ENCODE data around the gene UTS2R.

The UTS2R gene

DNA sequence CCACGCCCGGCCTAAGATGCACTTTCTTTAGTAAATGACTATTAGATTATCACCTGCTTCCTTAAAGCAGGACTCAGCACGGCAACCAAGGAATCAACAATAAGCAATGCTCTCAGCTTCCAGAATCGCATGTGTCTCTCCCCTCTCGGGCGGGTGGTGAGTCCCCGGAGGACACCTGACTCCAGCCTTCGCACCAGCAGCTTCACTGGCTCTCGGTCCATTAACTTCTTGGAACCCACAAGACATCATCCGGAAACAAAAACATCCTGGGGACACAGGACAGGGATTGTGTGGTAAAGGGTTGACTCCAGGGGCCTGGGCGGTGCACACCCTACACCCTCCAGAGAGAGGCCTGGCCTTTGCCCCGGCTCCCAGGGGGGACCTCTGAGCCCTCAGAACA lies 22.7 kb downstream of the UTS2R start:
- DNase-seq (ENCODE audit: low read depth in 1 of 2, low spot score in 1 of 2) = no peak
- Histone ChIP-seq H3K27me3 (ENCODE audit: insufficient read depth, poor library complexity, severe bottlenecking) (no peaks in the 10 kb centered on the region), H3K27ac (replicated peaks) (no peak overlapping the region), H3K4me3 (replicated peaks; ENCODE audit: insufficient read depth, low read length) (no peak overlapping the region)
- TF ChIP-seq SPI1 (IDR thresholded peaks at IDR 0.05; ENCODE audit: borderline replicate concordance, low read depth) (no peak), GABPA (IDR thresholded peaks at IDR 0.05; ENCODE audit: low read depth) (no peak), POLR2AphosphoS5 (IDR thresholded peaks at IDR 0.05; ENCODE audit: low read depth) (no peak)
- TF ChIP-seq, protein P1, sequence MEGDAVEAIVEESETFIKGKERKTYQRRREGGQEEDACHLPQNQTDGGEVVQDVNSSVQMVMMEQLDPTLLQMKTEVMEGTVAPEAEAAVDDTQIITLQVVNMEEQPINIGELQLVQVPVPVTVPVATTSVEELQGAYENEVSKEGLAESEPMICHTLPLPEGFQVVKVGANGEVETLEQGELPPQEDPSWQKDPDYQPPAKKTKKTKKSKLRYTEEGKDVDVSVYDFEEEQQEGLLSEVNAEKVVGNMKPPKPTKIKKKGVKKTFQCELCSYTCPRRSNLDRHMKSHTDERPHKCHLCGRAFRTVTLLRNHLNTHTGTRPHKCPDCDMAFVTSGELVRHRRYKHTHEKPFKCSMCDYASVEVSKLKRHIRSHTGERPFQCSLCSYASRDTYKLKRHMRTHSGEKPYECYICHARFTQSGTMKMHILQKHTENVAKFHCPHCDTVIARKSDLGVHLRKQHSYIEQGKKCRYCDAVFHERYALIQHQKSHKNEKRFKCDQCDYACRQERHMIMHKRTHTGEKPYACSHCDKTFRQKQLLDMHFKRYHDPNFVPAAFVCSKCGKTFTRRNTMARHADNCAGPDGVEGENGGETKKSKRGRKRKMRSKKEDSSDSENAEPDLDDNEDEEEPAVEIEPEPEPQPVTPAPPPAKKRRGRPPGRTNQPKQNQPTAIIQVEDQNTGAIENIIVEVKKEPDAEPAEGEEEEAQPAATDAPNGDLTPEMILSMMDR (IDR thresholded peaks at IDR 0.05; ENCODE audit: insufficient read depth, low read length) = no peak
- TF ChIP-seq, protein P2, sequence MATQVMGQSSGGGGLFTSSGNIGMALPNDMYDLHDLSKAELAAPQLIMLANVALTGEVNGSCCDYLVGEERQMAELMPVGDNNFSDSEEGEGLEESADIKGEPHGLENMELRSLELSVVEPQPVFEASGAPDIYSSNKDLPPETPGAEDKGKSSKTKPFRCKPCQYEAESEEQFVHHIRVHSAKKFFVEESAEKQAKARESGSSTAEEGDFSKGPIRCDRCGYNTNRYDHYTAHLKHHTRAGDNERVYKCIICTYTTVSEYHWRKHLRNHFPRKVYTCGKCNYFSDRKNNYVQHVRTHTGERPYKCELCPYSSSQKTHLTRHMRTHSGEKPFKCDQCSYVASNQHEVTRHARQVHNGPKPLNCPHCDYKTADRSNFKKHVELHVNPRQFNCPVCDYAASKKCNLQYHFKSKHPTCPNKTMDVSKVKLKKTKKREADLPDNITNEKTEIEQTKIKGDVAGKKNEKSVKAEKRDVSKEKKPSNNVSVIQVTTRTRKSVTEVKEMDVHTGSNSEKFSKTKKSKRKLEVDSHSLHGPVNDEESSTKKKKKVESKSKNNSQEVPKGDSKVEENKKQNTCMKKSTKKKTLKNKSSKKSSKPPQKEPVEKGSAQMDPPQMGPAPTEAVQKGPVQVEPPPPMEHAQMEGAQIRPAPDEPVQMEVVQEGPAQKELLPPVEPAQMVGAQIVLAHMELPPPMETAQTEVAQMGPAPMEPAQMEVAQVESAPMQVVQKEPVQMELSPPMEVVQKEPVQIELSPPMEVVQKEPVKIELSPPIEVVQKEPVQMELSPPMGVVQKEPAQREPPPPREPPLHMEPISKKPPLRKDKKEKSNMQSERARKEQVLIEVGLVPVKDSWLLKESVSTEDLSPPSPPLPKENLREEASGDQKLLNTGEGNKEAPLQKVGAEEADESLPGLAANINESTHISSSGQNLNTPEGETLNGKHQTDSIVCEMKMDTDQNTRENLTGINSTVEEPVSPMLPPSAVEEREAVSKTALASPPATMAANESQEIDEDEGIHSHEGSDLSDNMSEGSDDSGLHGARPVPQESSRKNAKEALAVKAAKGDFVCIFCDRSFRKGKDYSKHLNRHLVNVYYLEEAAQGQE (IDR thresholded peaks at IDR 0.05; ENCODE audit: insufficient replicate concordance, low read depth) = no peak

DNA sequence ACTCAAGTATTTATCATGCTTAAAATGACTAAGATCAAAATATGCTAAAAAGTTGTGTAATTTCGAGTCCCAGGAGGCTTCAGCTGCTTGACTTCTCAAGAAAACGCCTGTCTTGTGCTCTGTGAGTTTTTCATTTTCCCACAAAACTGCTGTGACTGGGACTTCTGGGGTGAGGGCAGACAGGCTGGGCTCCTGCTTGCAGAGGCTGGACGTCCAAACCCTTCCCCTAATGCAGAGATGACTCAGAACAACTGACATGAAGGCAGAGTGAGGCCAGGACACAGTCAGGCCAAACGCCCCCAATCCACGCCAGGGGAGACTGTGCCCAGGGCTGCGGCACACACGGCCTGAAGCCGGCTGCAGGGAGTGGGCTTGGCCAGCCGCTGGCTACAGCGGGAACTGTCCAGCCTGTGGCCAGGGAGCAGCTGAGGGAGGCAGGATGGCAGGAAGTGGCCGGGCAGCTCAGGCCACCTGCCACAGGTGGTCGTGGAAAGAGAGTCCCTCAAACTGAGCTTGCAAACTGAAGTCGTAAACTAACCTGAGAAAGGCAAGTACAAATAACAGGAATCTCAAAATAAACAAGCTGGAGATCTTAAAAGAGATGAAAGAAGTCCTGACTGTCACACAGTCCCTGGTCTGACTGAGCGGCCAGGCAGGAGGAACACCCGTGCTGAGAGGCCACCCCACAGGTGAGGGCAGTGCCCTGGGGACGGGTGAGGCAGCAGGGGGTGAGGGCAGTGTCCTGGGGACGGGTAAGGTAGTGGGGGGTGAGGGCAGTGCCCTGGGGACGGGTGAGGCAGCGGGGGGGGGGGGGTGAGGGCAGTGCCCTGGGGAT lies 25.3 kb downstream of the UTS2R start:
- TF ChIP-seq, protein P2 (IDR thresholded peaks at IDR 0.05; ENCODE audit: insufficient replicate concordance, low read depth) = no peak
- TF ChIP-seq GABPA (IDR thresholded peaks at IDR 0.05; ENCODE audit: low read depth) = no peak
- TF ChIP-seq POLR2AphosphoS5 (IDR thresholded peaks at IDR 0.05; ENCODE audit: low read depth) = no peak
- TF ChIP-seq SPI1 (IDR thresholded peaks at IDR 0.05; ENCODE audit: borderline replicate concordance, low read depth) = no peak
- TF ChIP-seq, protein P1 (IDR thresholded peaks at IDR 0.05; ENCODE audit: insufficient read depth, low read length) = no peak
- no peak overlapping the region for H3K4me3 ChIP-seq (replicated peaks; ENCODE audit: insufficient read depth, low read length)
- no peak for DNase-seq (ENCODE audit: low read depth in 1 of 2, low spot score in 1 of 2)
- no peak overlapping the region for H3K27ac ChIP-seq (replicated peaks)
- H3K27me3 ChIP-seq (ENCODE audit: insufficient read depth, poor library complexity, severe bottlenecking) = no peaks in the 10 kb centered on the region

DNA sequence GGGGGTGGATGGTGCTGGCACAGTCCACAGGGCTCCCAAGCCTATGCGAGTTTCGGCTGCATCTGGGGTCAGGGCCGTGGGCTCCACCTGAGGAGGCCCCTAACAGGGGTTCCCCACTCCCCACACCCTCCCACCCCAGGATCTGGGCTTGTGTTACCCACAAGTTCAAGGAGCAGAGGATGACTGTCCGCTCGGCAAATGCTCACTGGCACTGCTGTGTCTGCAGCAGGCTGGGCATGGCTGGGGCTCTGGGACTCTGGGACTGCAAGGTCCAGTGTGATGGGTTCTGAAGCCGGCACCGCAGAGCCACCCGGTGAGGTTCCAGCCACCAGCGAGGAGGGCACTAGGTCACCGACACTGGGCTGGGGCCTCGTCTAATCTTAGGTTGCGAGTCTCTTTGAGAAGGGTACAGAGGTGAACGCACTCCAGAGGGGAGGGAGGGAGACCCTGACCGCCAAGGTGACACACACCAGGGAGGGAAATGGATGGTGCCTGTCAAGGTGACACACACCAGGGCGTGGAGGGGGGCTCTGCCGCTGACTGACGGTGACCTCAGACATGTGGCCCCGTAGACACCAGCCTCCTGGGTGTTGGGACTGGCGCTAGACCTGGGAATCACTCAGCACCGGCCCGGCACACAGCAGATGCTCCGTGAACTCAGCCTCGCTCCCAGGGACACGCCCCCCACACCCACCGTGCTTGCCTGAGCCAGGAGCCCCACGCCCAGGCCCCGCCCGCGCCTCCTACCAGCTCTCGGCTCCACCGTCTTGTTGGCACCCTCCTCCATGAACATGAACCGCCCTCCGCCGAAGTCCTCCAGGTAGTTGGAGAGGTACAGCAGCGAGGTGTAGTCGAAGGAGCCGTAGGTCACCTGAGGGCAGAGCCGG lies 26.1 kb downstream of the UTS2R start:
- Histone ChIP-seq H3K27ac (replicated peaks) (no peak overlapping the region), H3K27me3 (ENCODE audit: insufficient read depth, poor library complexity, severe bottlenecking) (no peaks in the 10 kb centered on the region), H3K4me3 (replicated peaks; ENCODE audit: insufficient read depth, low read length) (no peak overlapping the region)
- TF ChIP-seq, protein P2 (IDR thresholded peaks at IDR 0.05; ENCODE audit: insufficient replicate concordance, low read depth) = no peak
- TF ChIP-seq, protein P1 (IDR thresholded peaks at IDR 0.05; ENCODE audit: insufficient read depth, low read length) = no peak
- TF ChIP-seq GABPA (IDR thresholded peaks at IDR 0.05; ENCODE audit: low read depth) (no peak), SPI1 (IDR thresholded peaks at IDR 0.05; ENCODE audit: borderline replicate concordance, low read depth) (no peak), POLR2AphosphoS5 (IDR thresholded peaks at IDR 0.05; ENCODE audit: low read depth) (no peak)
- DNase-seq (ENCODE audit: low read depth in 1 of 2, low spot score in 1 of 2) = no peak

Measured in HL-60 (cell line).